IMR-90 (cell line): ENCODE results near the gene PIKFYVE.
"Not testable (repeated sequence)": the region's sequence is repeated elsewhere in the genome, so short reads cannot be mapped to it uniquely, and the experiment has no call there.

Source experiments
- BHLHE40 ChIP-seq: fragments of 150-350 bp; IDR thresholded peaks from 2 replicates; pipeline ENCODE4 v1.6.1; 2016; ENCODE audit warnings: mild to moderate bottlenecking, low read depth, low read length
- CEBPB ChIP-seq: IDR thresholded peaks from 2 replicates; pipeline ENCODE4 v1.6.1; 2012; ENCODE audit warnings: low read depth, low read length, improper control_type of control experiment
- CTCF ChIP-seq: conservative IDR thresholded peaks from 2 replicates; pipeline ENCODE4 v1.5.1; 2012; ENCODE audit warnings: mild to moderate bottlenecking, low read depth, low read length, improper control_type of control experiment

GRCh38 chr2:208396796-208397195 lies 130.7 kb downstream of the PIKFYVE start:
- TF ChIP-seq CTCF, CEBPB, BHLHE40: not testable (repeated sequence)
